CD4-positive, alpha-beta T cell treated with Interferon alpha-2 for 1 hour (primary cell): ENCODE measurements around the gene PDE4B.

Experiments used
- DNase-seq, 2 donors: peaks; one replicate each; pipeline ENCODE4 v3.0.0-alpha.2; 2020 to 2022

PDE4B gene

DNA sequence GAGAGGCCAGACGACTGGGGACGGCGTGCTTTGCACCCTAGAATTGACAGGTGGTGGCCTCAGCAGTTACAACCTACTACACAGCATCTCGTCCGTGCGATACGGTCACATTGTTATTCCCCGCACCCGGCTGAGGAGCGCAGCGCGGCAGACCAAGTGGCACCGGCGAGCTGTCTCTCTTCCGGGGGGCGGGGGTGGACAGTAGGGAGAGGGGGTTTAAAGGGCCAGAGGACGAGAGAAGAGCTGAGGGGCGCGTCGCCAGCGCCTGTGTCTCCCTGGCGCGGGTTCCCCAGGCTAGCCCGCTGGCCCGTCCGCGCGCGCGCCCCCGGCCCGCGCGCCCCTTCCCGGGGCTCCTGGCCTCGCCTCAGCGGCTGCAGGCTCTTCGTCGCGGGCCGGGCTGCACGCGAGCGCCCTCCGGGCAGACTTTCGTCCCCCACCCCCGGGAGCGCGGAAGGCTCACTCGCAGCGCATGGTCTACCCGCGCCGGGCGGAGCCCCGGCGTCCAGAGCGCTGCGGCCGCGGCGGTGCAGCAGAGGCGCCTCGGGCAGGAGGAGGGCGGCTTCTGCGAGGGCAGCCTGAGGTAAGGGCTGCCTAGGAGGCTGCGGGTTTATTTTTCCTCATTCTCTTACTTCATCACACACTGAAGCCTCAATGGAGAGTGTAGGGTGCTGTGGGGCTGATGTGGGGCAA is at the start of gene PDE4B:
Gene PDE4B, plus strand, starts transcription at position 227 of the 690 bp plus-strand sequence.
- no peak for DNase-seq

DNA sequence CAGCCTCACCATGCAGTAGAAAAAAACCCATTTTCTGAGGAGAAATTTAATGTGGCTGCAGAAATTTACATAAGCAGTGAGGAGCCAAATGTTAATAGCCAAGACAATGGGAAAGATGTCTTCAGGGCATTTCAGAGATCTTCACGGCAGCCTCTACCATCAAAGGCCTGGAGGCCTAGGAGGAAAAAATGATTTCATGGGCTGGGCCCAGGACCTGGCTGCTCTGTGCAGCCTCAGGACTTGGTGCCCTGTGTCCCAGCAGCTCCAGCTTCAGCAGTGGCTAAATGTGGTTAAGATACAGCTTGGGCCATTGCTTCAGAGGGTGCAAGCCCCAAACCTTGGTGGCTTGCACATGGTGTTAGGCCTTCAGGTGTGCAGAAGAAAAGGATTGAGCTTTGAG is 48.0 kb upstream of the PDE4B start:
- DNase-seq, result no peak

DNA sequence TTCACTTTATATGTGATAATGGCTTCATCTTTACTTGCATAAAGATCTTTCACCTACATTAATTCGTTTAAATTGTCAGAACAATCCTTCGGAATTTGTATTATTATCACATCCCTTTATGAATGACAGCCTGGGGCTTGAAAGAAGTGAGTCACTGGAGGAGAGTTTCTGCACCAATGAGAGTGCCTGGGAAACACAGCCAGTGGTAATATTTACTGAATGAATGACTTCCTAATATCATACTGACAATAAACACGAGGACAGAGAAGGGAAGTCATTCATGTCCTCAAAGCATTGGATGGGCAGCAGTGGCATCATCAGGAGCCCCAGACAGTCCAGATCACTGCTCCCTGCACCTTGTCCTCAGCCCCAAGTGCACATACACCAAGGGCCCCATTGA is 40.7 kb upstream of the PDE4B start:
- no peak for DNase-seq

DNA sequence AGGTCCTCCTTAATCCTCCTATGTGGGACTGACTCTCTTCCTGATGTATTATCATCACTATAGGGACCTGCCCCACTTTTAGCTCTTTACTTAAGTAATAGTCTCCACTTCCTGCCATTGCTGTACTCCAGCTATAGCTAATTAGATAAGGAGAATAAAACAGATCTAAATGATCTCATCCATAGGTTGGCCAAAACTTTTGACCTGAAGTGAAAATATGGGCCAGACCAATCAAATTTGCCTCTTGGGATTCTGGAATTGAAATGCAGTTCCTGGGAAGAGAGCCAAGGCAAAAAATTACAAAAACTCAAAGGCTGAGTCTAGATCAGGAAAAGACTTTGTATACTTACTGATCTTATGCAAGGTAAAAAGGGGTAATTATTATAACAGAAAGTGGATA is 36.1 kb upstream of the PDE4B start:
- DNase-seq, result no peak

DNA sequence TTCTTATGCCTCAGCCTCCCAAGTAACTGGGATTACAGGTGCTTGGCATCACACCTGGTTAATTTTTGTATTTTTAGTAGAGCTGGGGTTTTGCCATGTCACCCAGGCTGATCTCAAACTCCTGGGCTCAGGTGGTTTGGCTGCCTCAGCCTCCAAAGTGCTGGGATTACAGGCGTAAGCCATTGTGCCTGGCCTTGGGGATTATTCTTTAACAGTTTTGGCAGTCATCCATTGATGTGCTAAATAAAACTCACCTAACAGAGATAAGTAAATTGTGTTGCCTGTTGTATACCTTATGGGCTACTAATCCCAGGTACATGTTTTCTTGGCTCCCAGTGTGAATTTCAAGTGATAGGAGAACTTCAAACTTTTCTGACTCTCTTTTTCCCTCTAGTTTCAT is 35.2 kb upstream of the PDE4B start:
- DNase-seq, result no peak

DNA sequence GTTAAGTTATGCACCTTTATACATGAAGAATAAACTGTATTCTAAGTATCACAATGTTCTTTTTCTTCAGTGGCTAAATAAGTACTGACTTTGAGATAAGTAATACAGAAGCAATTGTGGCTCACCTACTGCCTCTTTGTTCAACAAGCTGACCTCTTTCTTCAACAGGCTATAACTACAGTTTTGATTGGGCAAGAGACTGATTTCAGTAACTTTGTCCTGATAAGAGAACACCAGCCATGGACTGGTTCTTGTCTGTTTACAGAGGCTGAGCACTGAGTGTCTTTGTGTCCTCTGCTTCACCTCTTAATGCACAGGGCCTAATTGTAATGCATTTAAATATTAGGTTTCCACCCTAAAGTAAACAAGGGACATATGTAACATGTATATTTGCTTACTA is 34.6 kb upstream of the PDE4B start:
- DNase-seq, result no peak

DNA sequence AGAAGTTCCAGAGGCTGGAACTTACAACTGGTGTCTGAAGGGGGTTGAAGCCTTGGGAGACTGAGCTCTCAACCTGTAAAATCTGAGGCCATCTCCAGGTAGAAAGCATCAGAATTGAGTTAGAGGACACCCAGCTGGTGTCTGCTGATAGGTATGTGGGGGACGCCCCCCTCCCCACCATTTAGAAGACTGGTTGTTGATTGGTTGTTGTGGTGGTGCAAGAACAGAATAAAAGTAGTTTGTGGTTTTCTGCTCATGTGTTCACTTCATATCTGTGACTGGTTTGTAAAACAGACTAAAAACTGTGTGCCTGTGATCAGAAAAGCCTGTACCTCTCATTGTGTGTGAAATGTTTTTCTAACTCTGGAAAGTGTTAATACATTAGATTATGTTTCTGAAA is 33.2 kb upstream of the PDE4B start:
- DNase-seq, result no peak

DNA sequence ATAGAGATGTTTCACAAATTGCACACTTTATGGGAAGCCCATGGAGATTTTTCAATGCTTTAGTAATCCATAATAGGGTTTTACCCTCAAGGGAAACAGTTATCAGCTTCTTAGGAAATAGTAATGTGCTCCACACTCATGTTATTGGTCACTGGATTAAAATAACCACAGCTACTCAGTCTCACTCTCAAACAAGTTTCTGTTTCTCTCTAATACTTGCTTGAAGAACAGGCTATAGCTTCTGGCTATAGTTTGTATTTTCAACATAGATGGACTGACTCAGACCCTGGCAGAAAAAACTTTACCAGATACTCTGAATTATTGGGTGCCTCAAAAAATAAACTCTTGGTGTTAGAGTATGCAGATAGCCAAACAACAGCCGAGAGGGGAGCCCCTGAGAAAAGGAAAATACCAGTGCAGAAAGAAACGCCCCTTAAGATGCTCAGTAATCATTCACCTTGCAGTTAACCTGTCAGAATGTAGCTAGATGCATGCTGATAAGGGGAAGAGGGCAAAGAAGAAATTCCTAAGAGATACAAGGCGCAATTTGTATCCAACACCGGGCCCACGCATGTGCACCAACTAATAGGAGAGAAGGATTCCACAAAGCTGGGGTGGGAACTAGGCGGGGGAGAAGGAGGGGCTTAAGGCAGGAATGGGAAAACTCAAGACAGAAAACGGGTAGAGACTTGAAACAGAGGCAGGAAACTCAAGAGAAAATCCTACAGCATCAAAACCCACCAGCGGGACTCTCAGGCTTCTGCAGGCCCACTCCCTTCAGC is 30.4 kb upstream of the PDE4B start:
- DNase-seq, result no peak

DNA sequence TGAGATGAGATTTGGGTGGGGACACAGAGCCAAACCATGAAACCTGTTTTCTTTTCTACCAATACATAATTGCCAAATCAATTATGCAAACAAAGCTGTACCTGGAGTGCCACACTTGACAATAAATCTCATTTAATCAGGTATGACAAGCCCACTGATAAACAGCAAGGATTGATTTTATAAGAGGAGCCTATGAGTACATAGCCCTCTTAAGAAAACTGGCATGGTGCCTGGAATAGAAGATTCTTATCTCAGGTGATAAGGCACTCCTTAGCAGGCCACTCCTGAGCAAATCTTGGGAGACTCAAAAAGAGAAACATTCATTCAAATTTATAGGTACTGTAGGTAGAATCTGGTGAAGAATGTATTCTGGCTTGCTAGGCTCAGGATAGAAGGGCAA is 28.6 kb upstream of the PDE4B start:
- DNase-seq, result no peak

DNA sequence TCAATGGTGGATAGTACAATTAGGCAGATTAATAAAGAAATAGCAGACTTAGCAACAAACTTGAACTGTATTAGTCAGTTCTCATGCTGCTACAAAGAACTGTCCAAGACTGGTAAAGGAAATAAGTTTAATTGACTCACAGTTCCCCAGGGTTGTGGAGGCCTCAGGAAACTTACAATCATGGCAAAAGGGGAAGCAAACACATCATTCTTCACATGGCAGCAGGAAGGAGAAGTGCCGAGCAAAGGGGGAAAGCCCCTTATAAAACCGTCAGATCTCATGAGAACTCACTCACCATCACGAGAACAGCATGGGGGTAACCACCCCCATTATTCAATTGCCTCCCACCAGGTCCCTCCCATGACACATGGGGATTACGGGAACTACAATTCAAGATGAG is 27.1 kb upstream of the PDE4B start:
- DNase-seq, result no peak

DNA sequence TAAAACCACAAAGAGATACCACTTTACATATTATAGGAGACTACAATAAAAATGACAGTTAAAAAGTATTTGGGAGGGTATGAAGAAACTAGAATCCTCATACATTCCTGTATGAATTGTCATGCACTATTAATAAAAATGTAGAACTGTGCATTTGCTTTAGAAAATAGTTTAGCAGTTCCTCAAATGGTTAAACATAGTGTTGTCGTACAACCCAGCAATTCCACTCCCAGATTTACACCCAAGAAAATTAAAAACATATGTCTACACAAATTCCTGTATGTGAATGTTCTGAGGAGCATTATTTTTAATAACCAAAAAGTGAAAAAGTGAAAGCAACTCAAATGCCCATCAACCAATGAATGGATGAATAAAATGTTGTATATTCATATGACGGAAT is 23.1 kb upstream of the PDE4B start:
- no peak for DNase-seq

DNA sequence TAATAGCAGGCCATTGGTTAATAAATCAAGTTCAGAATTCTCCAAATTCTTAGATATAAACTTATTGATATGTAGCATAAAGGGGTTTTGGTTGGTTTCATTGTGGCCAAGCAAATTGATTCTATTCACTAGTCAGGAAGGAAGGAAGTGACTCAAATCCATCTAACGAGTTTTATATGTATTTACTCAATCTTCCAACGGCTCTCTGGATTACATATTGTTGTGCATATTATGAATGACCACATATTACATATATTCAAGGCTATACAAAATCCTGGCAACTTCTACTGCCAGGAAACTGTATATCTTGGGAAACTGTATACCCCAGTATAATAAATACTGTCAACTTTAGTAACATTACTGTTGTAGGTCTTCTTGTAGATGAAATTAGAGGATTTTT is 20.1 kb upstream of the PDE4B start:
- DNase-seq, result no peak

DNA sequence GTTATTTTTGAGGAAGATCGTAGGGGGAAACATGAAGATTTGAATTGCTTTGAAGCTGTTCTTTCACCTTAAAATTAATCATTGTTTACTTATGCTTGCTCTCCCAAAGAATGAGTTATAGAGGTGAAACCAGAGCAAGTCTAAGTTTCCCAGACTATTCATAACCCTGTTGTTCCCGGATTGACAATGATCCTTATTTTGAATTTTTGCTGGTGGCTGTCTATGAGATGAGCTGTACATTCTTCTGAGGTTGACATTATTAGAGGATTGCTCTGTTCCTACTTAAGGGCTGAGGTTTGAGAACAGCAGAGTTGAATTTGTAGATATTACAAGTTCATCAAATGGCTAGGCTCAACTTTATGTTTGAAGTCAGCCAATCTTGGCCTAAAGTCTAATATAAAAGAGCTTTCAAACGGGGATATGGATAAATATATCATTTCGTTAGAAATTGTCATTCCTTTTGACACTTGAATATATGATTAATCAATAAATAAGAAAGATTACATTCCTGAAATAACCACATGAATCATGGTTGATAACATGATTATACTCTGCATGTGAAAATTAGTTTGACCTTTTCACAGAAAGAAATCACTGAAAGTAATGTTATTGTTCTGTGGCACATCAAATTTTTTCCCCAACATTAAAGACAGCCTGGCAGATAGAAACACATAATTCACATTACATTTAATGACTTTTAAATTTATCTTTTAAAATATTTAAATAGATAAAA is 19.1 kb upstream of the PDE4B start:
- no peak for DNase-seq

DNA sequence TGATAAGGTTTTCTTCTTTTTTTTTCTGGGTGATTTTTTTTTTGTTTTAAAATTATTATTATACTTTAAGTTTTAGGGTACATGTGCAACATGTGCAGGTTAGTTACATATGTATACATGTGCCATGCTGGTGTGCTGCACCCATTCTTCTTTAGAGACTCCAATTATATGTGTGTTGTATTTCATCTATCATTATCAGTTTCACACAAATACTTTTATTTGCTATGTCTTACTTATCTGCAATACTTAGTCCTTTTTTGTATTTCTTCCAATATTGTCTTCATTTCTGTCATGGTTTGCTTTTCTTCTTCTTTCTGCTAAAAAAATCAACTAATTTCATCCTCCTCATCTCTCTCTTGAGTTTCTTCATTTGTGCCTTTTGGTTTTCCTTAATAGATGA is 3.9 kb upstream of the PDE4B start:
- no peak for DNase-seq

DNA sequence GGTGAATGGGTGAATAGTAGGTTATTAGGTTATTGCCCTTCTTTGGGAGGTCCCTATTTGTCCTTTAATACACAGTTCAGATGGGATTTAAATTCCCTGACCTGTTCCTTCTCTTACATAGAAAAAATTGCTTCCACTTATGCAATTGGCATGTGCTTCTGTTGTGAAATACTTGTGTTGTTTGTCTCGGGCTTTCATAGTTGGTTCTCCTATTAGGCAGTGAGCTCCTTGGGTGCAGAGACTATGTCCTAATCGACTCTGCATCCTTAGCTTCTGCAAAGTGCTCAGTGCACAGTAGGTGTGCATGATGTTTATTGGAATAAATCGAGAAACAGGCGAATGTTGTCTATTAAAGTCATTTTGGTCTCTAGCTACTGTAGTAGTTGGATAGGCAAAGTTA is 1.3 kb upstream of the PDE4B start:
- DNase-seq, result peak in 1 of 2 donors; percentile 6

DNA sequence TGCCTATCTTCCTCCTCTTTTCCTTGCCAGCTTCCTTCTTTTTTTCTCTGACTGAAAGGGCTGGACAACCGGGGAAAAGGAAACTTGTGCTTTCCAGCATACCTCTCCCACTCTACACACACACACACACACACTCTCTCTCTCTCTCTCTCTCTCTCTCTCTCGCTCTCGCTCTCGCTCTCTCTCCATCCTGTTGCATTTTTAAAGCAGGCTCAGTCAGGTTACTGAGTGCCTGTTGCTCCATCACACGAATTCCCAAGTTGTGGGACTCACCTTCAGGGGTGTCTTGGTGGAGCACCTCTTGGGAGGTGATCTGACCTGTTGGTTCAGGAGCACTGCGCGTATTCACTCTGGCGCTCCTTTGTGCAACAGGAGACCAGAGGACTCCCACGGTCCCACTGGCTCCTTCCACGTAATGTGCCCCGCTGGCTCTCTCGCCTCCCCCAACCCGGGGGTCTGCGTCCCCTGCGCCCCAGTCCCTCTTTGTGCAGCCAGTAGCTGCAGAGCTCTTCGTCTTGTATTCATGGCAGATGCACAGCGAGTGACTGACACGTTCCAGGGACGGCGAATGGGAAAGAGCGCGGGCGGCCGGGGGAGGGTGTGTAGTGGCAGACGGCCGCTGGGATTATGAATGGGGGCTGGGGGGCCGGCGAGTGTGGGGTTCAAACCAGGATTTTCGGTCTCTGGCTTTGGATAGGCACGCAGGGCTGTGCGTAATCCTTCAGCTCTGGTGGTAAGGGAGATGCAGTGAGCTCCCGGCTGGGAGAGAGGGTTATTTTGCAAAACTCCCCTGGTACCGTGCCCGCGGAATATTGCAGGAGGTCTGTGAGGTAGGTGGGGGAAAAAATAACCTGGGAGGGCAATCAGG is 660 bp upstream of the PDE4B start:
- DNase-seq, result no peak

DNA sequence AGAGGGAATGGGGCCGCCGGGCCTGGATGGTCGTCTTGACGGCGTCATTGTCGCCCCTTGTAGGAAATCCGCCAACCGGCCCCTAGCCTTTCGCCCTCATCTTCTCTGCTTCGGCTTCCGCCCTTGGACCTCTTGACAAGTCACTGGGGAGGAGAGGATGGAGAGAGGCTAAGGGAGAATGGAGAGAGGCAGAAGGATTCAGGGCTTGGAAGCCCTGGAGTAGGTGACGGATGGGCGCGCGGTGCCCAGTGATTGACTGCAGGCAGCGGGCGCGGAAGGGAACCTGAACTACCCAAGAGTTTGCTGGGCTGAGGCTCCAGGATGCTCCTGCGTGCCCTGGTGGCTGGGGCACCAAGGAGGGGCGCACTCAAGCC is 651 bp downstream of the PDE4B start:
- no peak for DNase-seq

DNA sequence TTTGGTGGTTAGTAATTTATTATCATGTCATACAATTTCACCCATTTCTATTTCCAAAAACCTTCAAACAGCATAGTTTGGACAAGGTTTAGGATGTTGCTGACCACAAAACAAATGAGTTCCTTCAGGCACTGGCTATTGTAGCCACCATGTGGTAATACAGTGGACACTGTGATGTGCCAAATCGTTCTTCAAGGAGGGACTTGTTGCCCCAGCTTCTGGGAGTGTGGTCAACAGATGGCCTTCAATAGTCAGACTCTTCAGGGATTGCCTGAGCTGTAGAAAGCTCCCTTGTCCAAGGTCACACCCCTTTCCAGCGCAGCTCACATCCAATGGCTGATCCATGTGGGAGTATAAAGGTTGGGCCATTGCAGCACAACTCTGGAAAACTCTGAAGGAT is 2.6 kb downstream of the PDE4B start:
- DNase-seq, result no peak

DNA sequence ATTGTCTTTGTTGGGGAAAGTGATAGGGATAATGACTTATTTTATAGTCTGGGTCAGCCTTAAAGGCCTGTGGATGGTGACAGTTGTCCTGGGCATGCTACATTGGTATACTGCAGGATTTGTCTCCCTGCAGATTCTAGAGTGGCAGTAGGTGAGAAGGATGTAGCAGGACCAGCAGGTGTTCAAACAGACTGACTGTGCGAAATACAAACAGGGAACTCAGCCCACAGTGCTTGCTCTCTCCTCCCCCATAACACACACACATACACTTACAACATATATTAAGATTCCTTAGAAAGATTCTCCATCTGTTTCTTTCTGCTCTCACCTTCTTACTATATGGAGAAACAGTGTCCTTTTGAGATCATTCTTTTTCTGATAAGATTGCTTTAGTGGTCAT is 6.9 kb downstream of the PDE4B start:
- DNase-seq, result no peak

DNA sequence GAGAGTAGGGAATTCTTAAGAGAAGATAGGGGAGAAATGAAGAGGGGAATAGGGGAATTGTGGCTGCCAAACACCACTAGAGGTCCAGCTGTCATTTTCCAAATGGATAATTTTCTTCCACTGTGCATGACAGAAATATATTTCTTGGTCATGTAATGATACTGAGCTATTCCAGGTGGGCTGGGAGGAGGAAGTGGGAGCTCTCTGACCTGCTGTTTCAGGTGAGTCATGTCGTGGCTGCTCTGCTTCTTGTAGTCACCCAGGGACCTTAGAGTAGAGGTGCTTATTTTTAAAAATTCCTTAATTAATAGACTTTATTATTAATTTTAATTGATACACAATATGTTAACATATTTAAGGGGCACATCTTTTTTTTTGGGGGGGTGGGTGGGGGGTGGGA is 11.9 kb downstream of the PDE4B start:
- no peak for DNase-seq

DNA sequence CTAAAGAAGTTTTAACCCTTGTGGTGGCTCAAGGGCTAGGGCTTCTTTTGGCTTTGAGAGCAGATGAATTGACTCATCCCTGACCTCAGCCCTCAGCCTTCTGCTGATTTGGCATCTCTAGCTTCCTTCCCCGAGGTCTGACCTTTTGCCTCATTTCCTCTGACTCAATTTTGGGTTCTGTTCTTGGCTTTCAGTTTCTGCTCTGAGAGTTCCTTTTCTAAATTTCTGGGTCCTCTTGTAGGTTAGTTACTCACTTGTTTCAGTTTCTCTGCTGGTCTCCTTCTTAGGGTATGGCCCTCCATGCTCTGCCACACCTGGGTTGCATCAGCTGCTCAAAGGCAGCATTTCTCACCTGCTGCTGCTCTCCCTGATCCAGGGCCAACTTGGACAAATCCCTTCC is 19.4 kb downstream of the PDE4B start:
- peak; percentile 42 to 60 for DNase-seq

DNA sequence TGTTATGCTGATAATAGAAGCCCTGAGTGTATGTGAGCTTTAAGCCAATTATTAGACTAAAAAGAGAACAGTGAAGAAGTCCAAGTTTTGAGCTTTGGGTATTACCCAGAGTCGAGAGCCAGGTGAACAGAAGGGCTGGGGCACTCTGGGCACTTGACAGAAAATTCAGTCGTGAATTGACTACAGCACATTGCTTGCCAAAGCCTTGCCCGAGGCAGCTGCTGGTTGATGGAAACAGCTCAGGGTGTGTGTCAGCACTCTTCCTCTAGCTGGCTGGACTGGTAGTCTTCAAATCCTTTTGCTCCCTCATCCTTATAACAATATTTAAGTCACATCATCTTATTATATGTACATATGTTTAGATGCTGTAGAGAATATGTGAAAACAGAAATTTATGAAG is 21.3 kb downstream of the PDE4B start:
- no peak for DNase-seq

DNA sequence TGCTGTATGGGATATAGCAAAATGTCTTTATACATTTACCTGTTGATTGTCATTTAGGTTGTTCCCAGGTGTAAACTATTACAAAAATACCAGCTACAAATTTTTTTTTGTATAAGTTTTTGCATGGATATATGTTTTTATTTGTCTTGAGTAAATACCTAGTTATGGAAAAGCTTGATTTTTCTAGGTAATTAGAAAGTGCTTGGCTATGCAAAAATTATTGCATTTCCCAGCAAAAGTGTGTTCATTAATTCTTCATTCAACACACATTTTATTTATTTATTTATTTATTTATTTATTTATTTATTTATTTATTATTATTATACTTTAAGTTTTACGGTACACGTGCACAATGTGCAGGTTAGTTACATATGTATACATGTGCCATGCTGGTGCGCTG is 22.1 kb downstream of the PDE4B start:
- no peak for DNase-seq
